Sciatic nerve (tissue), 2 donors: ENCODE measurements around the gene VTI1A. TPM values are rescaled to one million over a fixed set of nuclear protein-coding genes. Genes with fewer than 3 reads are reported as not detected.

Source experiments
- ATAC-seq: fragments of 200-7000 bp; cut with Tn5 transposase; one replicate; pipeline ENCODE4 v1.9.1; 2020; ENCODE audit warnings: mild to moderate bottlenecking, moderate library complexity
- DNase-seq: peaks from one replicate; pipeline ENCODE4 v3.0.0-alpha.2; 2020; ENCODE audit warnings: low spot score
- intact Hi-C: fragments of 100-400 bp; cut with DNase I; formaldehyde crosslinking; loops from one replicate; pipeline ENCODE4 v1.14.2; 2022
- total RNA-seq: library from RNA; stranded (reverse); fragmentation: NEBNext Ultra II Directional; extraction: Animal tissue kit (Norgen Biotek cat#: 25700); gene quantifications from one replicate; pipeline ENCODE4 v1.2.1, GENCODE V29; 2021
- donor health status: DM: no; HTN: no; CAD: no.
- donor health status: DM: no; HTN: no; CAD: no.

Gene VTI1A
- total RNA-seq, 1 donor from 2014 or later = 44.0 TPM

- intact Hi-C loops = no loop called here
- ATAC-seq (no peak), DNase-seq (no peak)
Observed at GRCh38 chr10:112752288-112752687, 305.3 kb downstream of the VTI1A start.

- DNase-seq (no peak), ATAC-seq (no peak)
- intact Hi-C loops = no loop called here
Observed at GRCh38 chr10:112753961-112754411, 307.0 kb downstream of the VTI1A start.

GRCh38 chr10:112755446-112756234 lies 308.6 kb downstream of the VTI1A start:
- DNase-seq (no peak), ATAC-seq (no peak)
- intact Hi-C loops = no loop called here

GRCh38 chr10:112756235-112756527 lies 309.2 kb downstream of the VTI1A start:
- ATAC-seq (no peak), DNase-seq (no peak)
- intact Hi-C loops = no loop called here

- ATAC-seq = no peak
Observed at GRCh38 chr10:112758961-112759360, 311.9 kb downstream of the VTI1A start.

GRCh38 chr10:112759496-112759895 lies 312.5 kb downstream of the VTI1A start:
- DNase-seq (no peak), ATAC-seq (no peak)
- intact Hi-C loops = no loop called here

More at GRCh38 chr10:112758961-112759360, 311.9 kb downstream of the VTI1A start:
- intact Hi-C loops = no loop called here
- DNase-seq = no peak

GRCh38 chr10:112761256-112761655 lies 314.2 kb downstream of the VTI1A start:
- ATAC-seq (no peak), DNase-seq (no peak)
- intact Hi-C loops = no loop called here

GRCh38 chr10:112763916-112764520 lies 317.0 kb downstream of the VTI1A start:
- DNase-seq = no peak
- ATAC-seq = no peak
- intact Hi-C loops = no loop called here

- no peak for DNase-seq
- intact Hi-C loops = no loop called here
- no peak for ATAC-seq
Observed at GRCh38 chr10:112765717-112766235, 318.8 kb downstream of the VTI1A start.

GRCh38 chr10:112766636-112767035 lies 319.6 kb downstream of the VTI1A start:
- no peak for DNase-seq
- intact Hi-C loops = no loop called here
- no peak for ATAC-seq

- intact Hi-C loops = no loop called here
- no peak for DNase-seq
- no peak for ATAC-seq
Observed at GRCh38 chr10:112767156-112767555, 320.1 kb downstream of the VTI1A start.

- ATAC-seq = peak; percentile 52
- intact Hi-C loops = no loop called here
- DNase-seq = no peak
Observed at GRCh38 chr10:112768121-112768520, 321.1 kb downstream of the VTI1A start.

GRCh38 chr10:112769081-112769480 lies 322.1 kb downstream of the VTI1A start:
- ATAC-seq (no peak), DNase-seq (no peak)
- intact Hi-C loops = no loop called here

- DNase-seq = no peak
- intact Hi-C loops = no loop called here
- no peak for ATAC-seq
Observed at GRCh38 chr10:112769611-112770370, 322.8 kb downstream of the VTI1A start.

GRCh38 chr10:112771733-112772132 lies 324.7 kb downstream of the VTI1A start:
- intact Hi-C loops = no loop called here
- ATAC-seq (no peak), DNase-seq (no peak)

GRCh38 chr10:112773783-112774182 lies 326.8 kb downstream of the VTI1A start:
- intact Hi-C loops = no loop called here
- no peak for ATAC-seq

GRCh38 chr10:112774210-112774609 lies 327.2 kb downstream of the VTI1A start:
- ATAC-seq (no peak), DNase-seq (no peak)
- intact Hi-C loops = no loop called here

More at GRCh38 chr10:112773783-112774182, 326.8 kb downstream of the VTI1A start:
- DNase-seq = no peak

GRCh38 chr10:112774798-112775197 lies 327.8 kb downstream of the VTI1A start:
- ATAC-seq (no peak), DNase-seq (no peak)
- intact Hi-C loops = no loop called here

- ATAC-seq (no peak), DNase-seq (no peak)
- intact Hi-C loops = no loop called here
Observed at GRCh38 chr10:112775381-112775780, 328.4 kb downstream of the VTI1A start.
